IMR-90 (cell line): ENCODE data around the gene MGAT4D. TPM values are rescaled to one million over a fixed set of nuclear protein-coding genes. Genes with fewer than 3 reads are reported as not detected.

Experiments used
- ATAC-seq: fragments of 200-7000 bp; cut with Tn5 transposase; 2 replicates; pipeline ENCODE4 v1.9.1; 2020; ENCODE audit warnings: low read depth, mild to moderate bottlenecking, moderate library complexity
- BruUV-seq: library from RNA; stranded (reverse); fragments of 400-500 nt; replicated peaks from 2 replicates; lab custom pipeline; 2021; lab: Mats Ljungman, UMichigan
- CTCF ChIA-PET: fragments of 300-600 bp; formaldehyde crosslinking; extraction: SDS; loops from one replicate; lab custom pipeline; 2021; ENCODE audit warnings: antibody characterized with exemption; lab: Yijun Ruan, JAX
- POLR2A ChIA-PET: fragments of 300-600 bp; sonication (Branson Sonifier 250); formaldehyde crosslinking; loops from one replicate; lab custom pipeline; 2022; ENCODE audit warnings: antibody characterized with exemption; ENCODE audit not compliant: unreplicated experiment; lab: Charles Lee
- DNase-seq: peaks from one replicate; pipeline ENCODE4 v3.0.0; 2013
- H2AFZ ChIP-seq: replicated peaks from 2 replicates; pipeline ENCODE3; 2013; ENCODE audit warnings: low read length, mild to moderate bottlenecking; ENCODE audit not compliant: poor library complexity
- H2AK5ac ChIP-seq: 2 replicates; pipeline ENCODE4 v1.6.1; 2013; ENCODE audit warnings: low read depth, low read length, inconsistent platforms
- H2AK9ac ChIP-seq: replicated peaks from 2 replicates; pipeline ENCODE3; 2013; ENCODE audit warnings: mild to moderate bottlenecking, low read depth, low read length, moderate library complexity; ENCODE audit not compliant: poor library complexity
- H2BK120ac ChIP-seq: 2 replicates; pipeline ENCODE4 v1.6.1; 2013; ENCODE audit warnings: low read depth, low read length, inconsistent platforms
- H2BK15ac ChIP-seq: 3 replicates; pipeline ENCODE4 v1.6.1; 2013; ENCODE audit warnings: low read depth, low read length, inconsistent platforms
- H2BK20ac ChIP-seq: 2 replicates; pipeline ENCODE4 v1.6.1; 2013; ENCODE audit warnings: low read depth, mild to moderate bottlenecking, inconsistent platforms, low read length, moderate library complexity
- H2BK5ac ChIP-seq: 2 replicates; pipeline ENCODE4 v1.6.1; 2013; ENCODE audit warnings: mild to moderate bottlenecking, low read depth, low read length, inconsistent platforms; ENCODE audit not compliant: poor library complexity, severe bottlenecking
- H3K14ac ChIP-seq: replicated peaks from 2 replicates; pipeline ENCODE4 v1.6.1; 2013; ENCODE audit warnings: low read depth, low read length, inconsistent platforms
- H3K18ac ChIP-seq: 2 replicates; pipeline ENCODE4 v1.6.1; 2013; ENCODE audit warnings: low read depth, low read length, control low read depth
- H3K23ac ChIP-seq: 2 replicates; pipeline ENCODE4 v1.6.1; 2013; ENCODE audit warnings: low read depth, low read length, inconsistent platforms
- H3K27ac ChIP-seq: 2 replicates; pipeline ENCODE4 v1.5.1; 2013; ENCODE audit warnings: mild to moderate bottlenecking, control low read depth, low read length; ENCODE audit not compliant: insufficient read depth
- H3K27me3 ChIP-seq: 2 replicates; pipeline ENCODE4 v1.6.1; 2013; ENCODE audit warnings: low read length; ENCODE audit not compliant: control insufficient read depth, insufficient read depth
- H3K36me3 ChIP-seq: 2 replicates; pipeline ENCODE4 v1.6.1; 2013; ENCODE audit warnings: low read length, mixed read lengths; ENCODE audit not compliant: control insufficient read depth, insufficient read depth
- H3K4ac ChIP-seq: 2 replicates; pipeline ENCODE4 v1.6.1; 2013; ENCODE audit warnings: low read depth, low read length, inconsistent platforms
- H3K4me1 ChIP-seq: 2 replicates; pipeline ENCODE4 v1.6.1; 2013; ENCODE audit warnings: low read length, mixed read lengths; ENCODE audit not compliant: control insufficient read depth, insufficient read depth
- H3K4me2 ChIP-seq: 2 replicates; pipeline ENCODE4 v1.6.1; 2013; ENCODE audit warnings: low read depth, mild to moderate bottlenecking, control low read depth, low read length, moderate library complexity
- H3K4me3 ChIP-seq: 2 replicates; pipeline ENCODE4 v1.5.1; 2013; ENCODE audit warnings: low read depth, mild to moderate bottlenecking, control low read depth, low read length, moderate library complexity; ENCODE audit not compliant: insufficient read depth
- H3K56ac ChIP-seq: 2 replicates; pipeline ENCODE4 v1.6.1; 2013; ENCODE audit warnings: low read length, inconsistent platforms; ENCODE audit not compliant: insufficient read depth; ENCODE audit errors: extremely low read depth
- H3K79me1 ChIP-seq, 2 experiments: 2 replicates each; pipeline ENCODE4 v1.6.1; 2013; ENCODE audit warnings: low read length in 2 of 2, inconsistent platforms in 1 of 2, low read depth in 1 of 2
- H3K9ac ChIP-seq: 2 replicates; pipeline ENCODE4 v1.6.1; 2013; ENCODE audit warnings: low read depth, low read length, control low read depth
- H3K9me1 ChIP-seq: 2 replicates; pipeline ENCODE4 v1.6.1; 2013; ENCODE audit warnings: low read length, inconsistent platforms; ENCODE audit not compliant: insufficient read depth
- H3K9me3 ChIP-seq: 2 replicates; pipeline ENCODE4 v1.6.1; 2013; ENCODE audit warnings: low read length; ENCODE audit not compliant: control insufficient read depth, insufficient read depth
- H4K20me1 ChIP-seq: 2 replicates; pipeline ENCODE4 v1.6.1; 2013; ENCODE audit warnings: low read length, inconsistent platforms; ENCODE audit not compliant: insufficient read depth
- H4K5ac ChIP-seq: 2 replicates; pipeline ENCODE4 v1.6.1; 2013; ENCODE audit warnings: mild to moderate bottlenecking, low read depth, low read length, control low read depth
- H4K8ac ChIP-seq, 2 experiments: 2 replicates each; pipeline ENCODE4 v1.6.1; 2013; ENCODE audit warnings: low read depth in 2 of 2, low read length in 2 of 2, control low read depth in 1 of 2, inconsistent platforms in 1 of 2
- H4K91ac ChIP-seq: 2 replicates; pipeline ENCODE4 v1.6.1; 2013; ENCODE audit warnings: low read depth, low read length, inconsistent platforms; ENCODE audit not compliant: insufficient read depth
- CHD1 ChIP-seq: IDR thresholded peaks from 2 replicates; pipeline ENCODE4 v1.6.1; 2012; ENCODE audit warnings: low read depth, low read length, improper control_type of control experiment
- MAZ ChIP-seq: IDR thresholded peaks from 2 replicates; pipeline ENCODE4 v1.6.1; 2012; ENCODE audit warnings: low read depth, mild to moderate bottlenecking, low read length, improper control_type of control experiment, moderate library complexity, borderline replicate concordance
- NFE2L2 ChIP-seq: fragments of 150-350 bp; IDR thresholded peaks from 2 replicates; pipeline ENCODE4 v1.6.1; 2016; ENCODE audit warnings: low read depth, mild to moderate bottlenecking, low read length
- POLR2A ChIP-seq: IDR thresholded peaks from 2 replicates; pipeline ENCODE4 v1.6.1; 2012; ENCODE audit warnings: mild to moderate bottlenecking, low read depth, low read length
- RAD21 ChIP-seq: IDR thresholded peaks from 2 replicates; pipeline ENCODE4 v1.6.1; 2012; ENCODE audit warnings: low read length, improper control_type of control experiment
- RCOR1 ChIP-seq: IDR thresholded peaks from 2 replicates; pipeline ENCODE4 v1.6.1; 2012; ENCODE audit warnings: mild to moderate bottlenecking, low read length, improper control_type of control experiment; ENCODE audit not compliant: insufficient replicate concordance
- RFX5 ChIP-seq: IDR thresholded peaks from 2 replicates; pipeline ENCODE4 v1.8.0; 2012; ENCODE audit warnings: low read depth, mild to moderate bottlenecking, low read length, moderate library complexity
- SMC3 ChIP-seq: fragments of 150-350 bp; IDR thresholded peaks from 2 replicates; pipeline ENCODE4 v1.6.1; 2016; ENCODE audit warnings: low read depth, mild to moderate bottlenecking, antibody characterized with exemption, low read length, moderate library complexity
- WGBS, 2 experiments: methylation state at CpG; one replicate each; pipeline versions ENCODE4 v1.1.5 to v1.1.7; 2013; ENCODE audit warnings: missing lambda C conversion rate in 2 of 2; ENCODE audit not compliant: insufficient read length in 1 of 2; ENCODE audit errors: extremely low coverage in 2 of 2; 5-methylcytosine and 5-hydroxymethylcytosine counted together
- dilution Hi-C: fragments of 300-500 bp; cut with HindIII; formaldehyde crosslinking; loops from one replicate; pipeline ENCODE4 v1.14.3; 2018; ENCODE audit warnings: low sequenced_read_pairs; ENCODE audit not compliant: unreplicated experiment
- in situ Hi-C: fragments of 300-500 bp; cut with MboI; formaldehyde crosslinking; loops from 3 replicates; pipeline ENCODE4 v1.14.3; 2019; ENCODE audit warnings: low sequenced_read_pairs, inconsistent platforms, mixed read lengths
- intact Hi-C: fragments of 100-400 bp; cut with micrococcal nuclease; formaldehyde crosslinking; loops from 2 replicates; pipeline ENCODE4 v1.10.0; 2022
- polyA plus RNA-seq, 3 experiments: library from polyadenylated mRNA; depleted of rRNA; stranded (reverse); fragments of >200 nt; gene quantifications; 2 replicates each; pipeline ENCODE4 v1.2.3, GENCODE V29; 2012; ENCODE audit warnings: low replicate concordance in 1 of 3
- total RNA-seq: library from RNA; depleted of rRNA; stranded (reverse); fragments of >200 nt; gene quantifications from 2 replicates; pipeline ENCODE4 v1.2.3, GENCODE V29; 2012
- TF ChIP-seq, protein P1 (sequence below): conservative IDR thresholded peaks from 2 replicates; pipeline ENCODE4 v1.5.1; 2012; ENCODE audit warnings: mild to moderate bottlenecking, low read depth, low read length, improper control_type of control experiment
- TF ChIP-seq, protein P2 (sequence below): fragments of 150-350 bp; IDR thresholded peaks from 2 replicates; pipeline ENCODE4 v1.6.1; 2016; ENCODE audit warnings: low read depth, mild to moderate bottlenecking, low read length, moderate library complexity, borderline replicate concordance
- TF ChIP-seq, protein P3 (sequence below): fragments of 150-350 bp; IDR thresholded peaks from 2 replicates; pipeline ENCODE4 v1.6.1; 2017; ENCODE audit warnings: mild to moderate bottlenecking, antibody characterized with exemption, low read length, low read depth

Gene MGAT4D
- total and polyA plus RNA-seq, 2 of the 4 experiments (the other 2 are of a cell fraction), result not detected

DNA sequence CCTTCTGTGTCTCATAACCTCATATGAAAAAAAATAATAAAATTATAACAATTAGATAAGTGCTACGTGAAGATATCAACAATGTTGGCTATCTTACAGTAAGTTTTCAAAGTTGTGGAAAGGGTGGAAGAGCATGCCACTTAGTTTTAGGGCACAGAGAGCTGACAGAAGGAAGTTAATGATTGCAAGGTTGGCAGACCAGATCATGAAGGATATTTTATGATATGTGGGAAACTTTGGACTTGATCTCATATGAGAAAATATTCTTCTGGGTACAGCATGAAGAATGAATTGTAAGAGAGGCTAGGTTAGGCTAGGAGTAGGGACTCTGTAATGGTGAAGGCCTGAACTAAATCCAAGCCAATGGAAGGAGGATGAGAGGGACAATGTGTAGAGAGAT, 34.5 kb downstream of the MGAT4D start:
- CTCF ChIA-PET, result no interaction called here
- DNase-seq (no peak), ATAC-seq (no peak)

More for the DNA sequence above, 34.5 kb downstream of the MGAT4D start:
- intact Hi-C loops (no loop called here), in situ Hi-C loops (no loop called here), dilution Hi-C loops (no loop called here)
- H4K20me1 ChIP-seq, result no peaks in the 10 kb centered on the region
- POLR2A ChIA-PET, result no interaction called here
- H3K9ac ChIP-seq, result no peak overlapping the region
- H3K23ac ChIP-seq, result no peak overlapping the region
- no peak overlapping the region for H3K4ac ChIP-seq
- no peak overlapping the region for H3K14ac ChIP-seq
- H3K9me3 ChIP-seq, result no peaks in the 10 kb centered on the region
- H3K79me1 ChIP-seq, result no peaks in the 10 kb centered on the region
- H2AFZ ChIP-seq, result no peak overlapping the region
- TF ChIP-seq, protein P1, sequence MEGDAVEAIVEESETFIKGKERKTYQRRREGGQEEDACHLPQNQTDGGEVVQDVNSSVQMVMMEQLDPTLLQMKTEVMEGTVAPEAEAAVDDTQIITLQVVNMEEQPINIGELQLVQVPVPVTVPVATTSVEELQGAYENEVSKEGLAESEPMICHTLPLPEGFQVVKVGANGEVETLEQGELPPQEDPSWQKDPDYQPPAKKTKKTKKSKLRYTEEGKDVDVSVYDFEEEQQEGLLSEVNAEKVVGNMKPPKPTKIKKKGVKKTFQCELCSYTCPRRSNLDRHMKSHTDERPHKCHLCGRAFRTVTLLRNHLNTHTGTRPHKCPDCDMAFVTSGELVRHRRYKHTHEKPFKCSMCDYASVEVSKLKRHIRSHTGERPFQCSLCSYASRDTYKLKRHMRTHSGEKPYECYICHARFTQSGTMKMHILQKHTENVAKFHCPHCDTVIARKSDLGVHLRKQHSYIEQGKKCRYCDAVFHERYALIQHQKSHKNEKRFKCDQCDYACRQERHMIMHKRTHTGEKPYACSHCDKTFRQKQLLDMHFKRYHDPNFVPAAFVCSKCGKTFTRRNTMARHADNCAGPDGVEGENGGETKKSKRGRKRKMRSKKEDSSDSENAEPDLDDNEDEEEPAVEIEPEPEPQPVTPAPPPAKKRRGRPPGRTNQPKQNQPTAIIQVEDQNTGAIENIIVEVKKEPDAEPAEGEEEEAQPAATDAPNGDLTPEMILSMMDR, result no peak
- no peak for TF ChIP-seq RCOR1
- no peak for TF ChIP-seq POLR2A
- no peak for TF ChIP-seq SMC3
- no peak for TF ChIP-seq CHD1
- TF ChIP-seq, protein P2, sequence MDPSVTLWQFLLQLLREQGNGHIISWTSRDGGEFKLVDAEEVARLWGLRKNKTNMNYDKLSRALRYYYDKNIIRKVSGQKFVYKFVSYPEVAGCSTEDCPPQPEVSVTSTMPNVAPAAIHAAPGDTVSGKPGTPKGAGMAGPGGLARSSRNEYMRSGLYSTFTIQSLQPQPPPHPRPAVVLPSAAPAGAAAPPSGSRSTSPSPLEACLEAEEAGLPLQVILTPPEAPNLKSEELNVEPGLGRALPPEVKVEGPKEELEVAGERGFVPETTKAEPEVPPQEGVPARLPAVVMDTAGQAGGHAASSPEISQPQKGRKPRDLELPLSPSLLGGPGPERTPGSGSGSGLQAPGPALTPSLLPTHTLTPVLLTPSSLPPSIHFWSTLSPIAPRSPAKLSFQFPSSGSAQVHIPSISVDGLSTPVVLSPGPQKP, result no peak
- no peak for TF ChIP-seq RAD21
- TF ChIP-seq, protein P3, sequence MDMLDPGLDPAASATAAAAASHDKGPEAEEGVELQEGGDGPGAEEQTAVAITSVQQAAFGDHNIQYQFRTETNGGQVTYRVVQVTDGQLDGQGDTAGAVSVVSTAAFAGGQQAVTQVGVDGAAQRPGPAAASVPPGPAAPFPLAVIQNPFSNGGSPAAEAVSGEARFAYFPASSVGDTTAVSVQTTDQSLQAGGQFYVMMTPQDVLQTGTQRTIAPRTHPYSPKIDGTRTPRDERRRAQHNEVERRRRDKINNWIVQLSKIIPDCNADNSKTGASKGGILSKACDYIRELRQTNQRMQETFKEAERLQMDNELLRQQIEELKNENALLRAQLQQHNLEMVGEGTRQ, result no peak
- TF ChIP-seq NFE2L2, result no peak
- no peak for TF ChIP-seq RFX5
- TF ChIP-seq MAZ, result no peak
- H4K91ac ChIP-seq, result no peak overlapping the region
- no peak overlapping the region for H3K4me2 ChIP-seq
- H2BK20ac ChIP-seq, result no peak overlapping the region
- no peak overlapping the region for H3K56ac ChIP-seq
- H3K27ac ChIP-seq, result no peak overlapping the region
- peaks cover 13% of the 10 kb centered on the region for H3K27me3 ChIP-seq
- H3K18ac ChIP-seq, result no peak overlapping the region
- H2BK5ac ChIP-seq, result no peak overlapping the region
- no peak overlapping the region for H4K8ac ChIP-seq
- no peak overlapping the region for H2BK15ac ChIP-seq
- no TSS peak for BruUV-seq
- H3K9me1 ChIP-seq, result no peaks in the 10 kb centered on the region
- no peaks in the 10 kb centered on the region for H3K36me3 ChIP-seq
- no peak overlapping the region for H2BK120ac ChIP-seq
- H2AK9ac ChIP-seq, result no peak overlapping the region
- WGBS, 2 experiments, result no CpG with 5 or more reads among the region's 1 CpG
- H4K5ac ChIP-seq, result no peak overlapping the region
- no peak overlapping the region for H3K4me3 ChIP-seq
- no peak overlapping the region for H2AK5ac ChIP-seq
- H3K4me1 ChIP-seq, result no peaks in the 10 kb centered on the region
